ENCODE data around the gene DUSP15.

The DUSP15 gene

DNA sequence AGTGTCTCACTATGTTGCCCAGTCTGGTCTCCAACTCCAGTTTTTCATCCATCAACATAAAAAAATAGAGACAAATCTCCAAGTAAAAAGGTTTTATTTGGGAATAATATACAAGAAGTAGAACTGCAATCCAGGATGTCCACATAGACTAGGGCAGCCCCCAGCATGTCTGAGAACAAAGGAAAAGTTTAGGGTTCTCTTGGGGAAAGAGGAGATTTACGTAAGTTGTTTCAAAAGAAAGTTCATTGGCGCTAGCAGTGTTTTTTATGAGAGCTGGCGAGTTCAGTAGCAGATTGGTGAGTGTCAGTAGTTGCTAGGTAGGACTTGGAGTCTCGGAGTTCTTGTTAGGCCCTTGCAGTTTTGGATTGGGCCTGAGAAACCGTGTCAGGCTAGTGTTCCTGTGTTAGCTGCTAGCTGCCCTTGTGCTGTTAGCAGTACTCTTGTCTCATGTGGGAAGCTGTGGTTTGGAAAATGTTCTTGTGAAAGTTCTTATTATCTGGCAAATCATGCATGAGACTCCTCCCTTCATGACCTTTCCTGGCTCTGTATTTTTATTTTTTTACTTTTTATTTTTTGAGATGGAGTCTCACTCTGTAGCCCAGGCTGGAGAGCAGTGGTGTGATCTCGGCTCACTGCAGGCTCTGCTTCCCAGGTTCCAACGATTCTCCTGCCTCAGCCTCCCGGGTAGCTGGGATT is 24.8 kb upstream of the DUSP15 start:
- peak; percentile 80 for DNase-seq (ENCODE audit: low spot score)

DNA sequence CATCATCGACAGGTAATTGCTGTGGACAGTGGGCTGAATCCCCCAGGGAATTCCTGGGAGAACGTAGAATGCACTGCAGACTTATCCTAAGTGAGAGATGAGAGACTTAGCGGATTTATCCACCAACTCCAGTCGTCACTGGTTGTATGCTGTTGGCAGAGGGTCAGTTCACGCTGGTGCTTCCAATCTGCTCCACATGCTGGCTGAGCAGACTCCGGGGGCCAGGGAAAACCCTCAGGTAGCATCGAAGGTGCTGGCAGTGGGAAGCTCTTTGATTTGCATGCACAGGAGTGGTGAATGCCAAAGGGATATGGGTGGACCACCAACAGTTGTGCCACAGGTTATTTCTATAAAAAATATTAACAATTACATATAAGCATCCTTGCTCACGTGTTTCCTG is 20.3 kb upstream of the DUSP15 start:
- no peak for DNase-seq (ENCODE audit: low spot score)

DNA sequence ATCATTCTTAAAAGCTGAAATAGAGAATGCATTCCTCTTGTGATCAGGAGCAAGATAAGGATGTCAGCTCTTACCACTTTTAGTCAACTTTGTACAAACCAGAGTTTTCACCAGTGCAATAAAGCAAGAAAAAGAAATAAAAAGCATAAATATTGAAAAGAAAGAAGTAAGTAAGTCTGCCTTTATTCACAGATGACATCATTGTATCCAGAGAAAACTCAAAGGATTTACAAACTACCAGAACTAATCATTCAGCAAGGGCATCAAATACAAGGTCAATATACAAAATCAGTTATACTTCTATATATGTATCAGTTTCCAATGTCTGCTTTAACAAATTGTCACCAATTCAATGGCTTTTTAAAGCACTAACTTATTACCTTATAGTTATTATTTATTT is 13.5 kb upstream of the DUSP15 start:
- DNase-seq (ENCODE audit: low spot score) = no peak

DNA sequence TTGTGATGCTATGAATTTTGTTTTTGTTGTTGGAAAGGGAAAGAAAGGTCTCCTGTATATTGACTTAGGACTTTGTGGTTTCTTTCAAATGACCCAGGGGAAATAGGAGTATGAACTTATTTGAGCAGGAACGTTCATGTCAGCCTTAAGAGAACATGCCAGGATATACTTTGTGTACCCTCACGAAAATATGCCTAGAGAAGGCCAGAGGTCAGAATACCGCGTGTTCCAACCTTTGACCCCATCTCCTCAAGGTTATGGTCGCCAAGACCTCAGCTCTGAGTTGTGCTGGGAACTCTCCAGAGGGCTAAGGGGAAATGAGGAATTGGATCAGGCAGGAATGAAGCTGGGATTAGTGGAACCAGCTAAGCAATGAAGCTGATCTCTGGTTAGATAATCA is 11.6 kb upstream of the DUSP15 start:
- DNase-seq (ENCODE audit: low spot score) = no peak

DNA sequence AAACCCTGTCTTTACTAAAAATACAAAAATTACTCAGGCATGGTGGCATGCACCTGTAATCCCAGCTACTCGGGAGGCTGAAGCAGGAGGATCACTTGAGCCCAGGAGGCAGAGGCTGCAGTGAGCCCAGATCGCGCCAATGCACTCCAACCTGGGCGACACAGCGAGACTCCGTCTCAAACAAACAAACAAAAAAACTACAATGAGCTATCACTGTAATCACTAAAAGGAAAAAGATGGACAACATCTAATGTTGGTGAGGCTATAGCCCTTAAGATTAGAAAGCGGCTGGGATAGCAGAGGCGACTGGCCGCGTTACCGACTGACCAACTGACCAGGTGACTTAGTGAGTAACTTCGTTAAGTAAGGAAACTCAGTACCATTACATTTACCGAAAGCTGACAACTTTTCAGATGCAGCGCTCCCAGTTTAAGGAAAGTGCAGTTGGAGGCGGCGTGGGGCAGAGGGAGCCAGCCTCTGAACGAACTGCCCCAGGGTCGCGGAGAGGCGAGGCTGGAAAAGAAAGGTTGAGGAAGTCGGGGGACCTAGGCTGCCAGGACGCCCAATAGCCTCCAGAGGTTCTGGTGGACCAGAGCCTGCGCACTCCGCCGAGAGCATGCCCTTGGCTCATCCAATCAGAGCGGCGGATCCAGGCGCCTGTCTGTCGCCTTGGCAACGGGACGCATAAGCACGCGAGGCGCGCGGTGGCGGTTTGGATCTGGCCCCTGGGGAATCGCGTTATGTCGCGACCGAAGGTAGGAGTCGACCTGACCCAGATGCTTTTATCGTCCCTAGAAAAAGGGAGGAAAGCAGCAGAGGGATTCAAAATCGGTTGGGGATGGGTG is 9.0 kb upstream of the DUSP15 start:
- DNase-seq (ENCODE audit: low spot score) = peak; percentile 99

DNA sequence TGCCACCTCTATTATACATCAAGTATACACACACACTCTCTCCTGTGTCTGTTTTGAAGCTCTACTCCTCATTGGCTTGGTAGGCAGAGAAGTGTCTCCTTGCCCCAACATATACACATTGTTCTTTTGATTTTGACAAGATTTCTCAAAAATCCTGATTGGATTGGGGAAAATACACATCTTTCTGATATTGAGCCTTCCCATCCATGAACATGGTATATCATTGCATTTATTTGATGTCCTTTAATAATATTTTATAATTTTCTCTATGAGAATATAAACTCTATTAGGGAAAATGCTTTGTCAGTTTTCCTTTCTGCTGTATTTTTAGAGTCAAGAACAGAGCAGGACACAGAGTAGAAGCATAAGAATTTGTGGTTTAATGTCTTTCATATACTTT is 7.4 kb upstream of the DUSP15 start:
- DNase-seq (ENCODE audit: low spot score) = no peak

DNA sequence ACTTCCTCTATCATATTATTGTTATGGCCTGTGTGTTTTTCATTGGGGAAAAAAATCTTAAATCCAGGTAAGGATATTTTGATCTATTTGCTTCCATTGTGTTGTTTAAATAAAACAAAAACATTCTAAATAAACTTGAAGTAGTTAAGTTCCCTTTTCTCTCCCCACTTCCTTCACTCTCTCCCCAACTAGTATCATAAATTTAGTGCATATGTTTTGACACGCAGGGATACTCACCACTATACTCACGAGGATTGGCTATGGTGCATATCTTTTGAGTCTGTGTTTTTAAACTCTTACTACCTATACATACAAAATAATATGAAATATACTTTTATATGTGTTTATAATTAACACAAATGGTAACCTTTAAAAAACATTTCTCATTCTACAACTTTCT is 5.3 kb upstream of the DUSP15 start:
- DNase-seq (ENCODE audit: low spot score) = no peak

DNA sequence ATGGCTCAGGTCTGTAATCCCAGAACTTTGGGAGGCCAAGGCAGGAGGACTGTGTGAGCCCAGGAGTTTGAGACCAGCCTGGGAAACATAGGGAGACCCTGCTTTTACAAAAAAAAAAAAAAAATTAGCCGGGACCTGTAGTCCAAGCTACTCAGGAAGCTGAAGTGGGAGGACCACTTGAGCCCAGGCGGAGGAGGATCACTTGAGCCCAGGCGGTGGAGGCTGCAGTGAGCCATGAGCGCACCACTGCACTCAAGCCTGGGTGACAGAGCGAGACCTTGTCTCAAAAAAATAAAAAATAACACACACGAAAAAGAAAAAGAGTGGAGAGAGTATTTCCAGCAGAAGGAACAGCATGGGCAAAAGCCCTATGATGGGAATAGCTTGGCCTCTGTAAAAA is 2.1 kb upstream of the DUSP15 start:
- no peak for DNase-seq (ENCODE audit: low spot score)

DNA sequence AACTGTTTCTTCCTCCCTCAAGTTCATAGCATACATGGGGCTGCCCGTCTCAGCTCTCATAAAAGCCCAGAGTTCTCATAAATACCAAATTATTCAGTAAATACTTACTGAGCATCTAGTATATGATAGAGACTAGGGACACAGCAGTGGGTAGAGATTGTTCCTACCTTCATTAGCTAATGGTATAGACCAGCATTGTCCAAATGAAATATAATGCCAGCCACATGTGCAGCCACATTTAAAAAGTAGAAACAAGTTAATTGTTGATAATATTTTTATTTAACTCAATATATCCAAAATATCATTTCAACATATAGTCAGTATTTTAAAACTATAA is 1.3 kb upstream of the DUSP15 start:
- no peak for DNase-seq (ENCODE audit: low spot score)

DNA sequence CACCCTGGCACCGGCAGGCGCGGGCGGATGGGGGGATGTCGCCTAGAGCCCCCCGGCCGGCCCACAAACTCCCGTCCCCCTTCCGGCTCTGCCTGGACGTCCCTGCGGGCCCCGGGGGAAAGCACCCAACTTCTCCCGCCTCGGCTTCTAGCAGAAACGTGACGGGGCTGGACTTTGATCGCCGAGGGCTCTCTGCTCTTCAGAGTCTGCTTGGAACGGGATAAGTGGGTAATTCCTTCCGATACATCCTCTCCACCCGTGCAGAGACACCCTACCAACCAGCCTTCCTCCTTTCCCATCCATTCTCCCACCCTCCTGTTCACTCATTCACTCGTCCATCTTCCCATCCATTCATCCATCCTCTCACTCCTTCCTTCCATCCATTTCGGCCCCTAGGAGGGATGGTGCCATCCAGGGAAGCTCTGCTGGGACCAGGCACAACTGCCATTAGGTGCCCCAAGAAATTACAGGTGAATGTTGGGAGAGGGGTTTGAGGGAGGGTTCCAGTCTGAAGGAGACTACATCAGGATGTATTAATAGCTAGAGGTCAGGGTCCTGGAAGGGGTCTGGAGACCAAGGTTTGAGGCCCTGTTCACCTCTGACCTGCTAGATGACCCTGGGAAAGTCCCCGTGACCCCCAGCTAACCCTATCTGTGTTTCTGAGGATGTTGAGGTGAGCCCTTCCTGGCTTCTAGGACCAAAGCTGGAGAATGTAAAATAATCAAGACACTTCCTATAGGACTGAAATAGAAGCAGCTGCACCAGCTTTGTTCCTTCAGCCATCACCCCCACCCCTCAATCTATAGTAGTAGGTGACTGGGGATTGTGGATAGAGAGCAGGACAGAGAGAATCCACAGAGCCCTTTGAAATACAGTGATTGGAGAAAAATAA is 645 bp upstream of the DUSP15 start:
- DNase-seq (ENCODE audit: low spot score) = no peak

DNA sequence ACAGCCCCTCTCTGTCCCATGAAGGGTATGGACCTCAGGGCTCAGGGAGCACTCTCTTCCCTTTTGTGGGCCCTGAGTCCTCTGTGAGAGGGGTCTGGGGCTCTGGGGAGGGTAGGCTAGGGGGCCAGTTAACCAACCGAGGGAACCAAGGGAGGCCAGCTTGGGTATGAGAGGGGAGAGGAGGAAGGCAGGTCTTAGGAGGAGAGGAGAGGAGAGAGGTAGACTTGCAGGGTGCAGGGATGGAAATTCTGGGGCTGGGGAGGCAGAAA is 720 bp downstream of the DUSP15 start:
- DNase-seq (ENCODE audit: low spot score) = no peak

DNA sequence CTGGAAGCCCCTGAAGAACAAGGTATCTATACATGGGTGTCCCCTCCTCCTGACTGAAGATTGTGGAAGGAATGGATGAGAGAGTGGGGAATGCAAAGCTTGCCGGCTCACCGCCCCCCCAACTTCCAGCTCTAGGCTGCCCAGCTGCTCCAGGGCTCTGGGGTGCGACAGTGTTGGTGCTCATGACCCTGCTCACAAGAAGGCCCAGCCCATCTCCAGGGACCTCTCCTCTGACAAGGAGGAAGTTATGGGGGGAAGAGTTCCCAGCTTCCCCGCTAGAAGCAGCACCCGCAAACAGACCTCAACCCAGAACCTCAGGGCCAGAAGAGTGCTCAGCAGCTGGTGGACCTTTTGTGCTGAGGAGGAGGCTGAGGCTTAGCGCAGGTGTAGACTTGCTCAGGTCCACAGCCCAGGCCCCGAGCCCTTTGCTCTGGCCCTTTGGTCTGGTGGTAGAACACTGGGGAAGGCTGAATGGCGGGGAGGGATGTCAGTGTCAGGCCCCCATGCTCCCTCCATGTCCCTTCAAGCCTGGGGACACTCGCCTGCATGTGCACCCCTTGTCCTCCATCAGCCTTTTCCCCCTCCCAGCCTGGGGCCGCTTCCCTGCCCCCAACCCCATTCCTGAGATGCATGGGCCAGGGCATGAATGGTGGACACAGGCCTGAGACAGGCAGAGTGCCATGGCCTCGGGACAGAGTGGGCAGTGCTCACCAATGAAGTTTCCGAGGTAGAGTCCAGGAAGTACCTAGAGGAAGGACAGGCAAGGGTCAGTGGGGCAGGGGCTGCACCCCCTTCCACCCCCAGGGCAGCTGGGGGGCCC is 1.3 kb downstream of the DUSP15 start:
- DNase-seq (ENCODE audit: low spot score) = no peak

DNA sequence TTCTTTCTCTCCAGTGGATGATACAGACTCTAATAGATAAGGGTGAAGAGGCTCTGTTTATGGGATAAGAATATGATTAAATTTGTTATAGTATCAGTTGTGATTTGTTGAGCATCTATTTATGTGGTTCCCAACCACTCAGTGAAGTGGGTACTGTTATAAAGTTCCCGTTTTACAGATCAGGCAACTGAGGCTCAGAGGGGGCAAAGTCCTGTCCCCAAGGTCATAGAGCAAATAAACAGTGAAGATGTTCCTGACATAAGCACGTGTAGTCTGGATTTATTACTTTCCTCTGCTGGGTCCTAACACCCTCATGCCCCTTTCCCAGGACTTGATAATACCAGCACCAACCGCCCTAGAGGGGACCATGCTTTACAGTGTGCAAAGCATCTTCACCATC is 4.1 kb downstream of the DUSP15 start:
- no peak for DNase-seq (ENCODE audit: low spot score)

DNA sequence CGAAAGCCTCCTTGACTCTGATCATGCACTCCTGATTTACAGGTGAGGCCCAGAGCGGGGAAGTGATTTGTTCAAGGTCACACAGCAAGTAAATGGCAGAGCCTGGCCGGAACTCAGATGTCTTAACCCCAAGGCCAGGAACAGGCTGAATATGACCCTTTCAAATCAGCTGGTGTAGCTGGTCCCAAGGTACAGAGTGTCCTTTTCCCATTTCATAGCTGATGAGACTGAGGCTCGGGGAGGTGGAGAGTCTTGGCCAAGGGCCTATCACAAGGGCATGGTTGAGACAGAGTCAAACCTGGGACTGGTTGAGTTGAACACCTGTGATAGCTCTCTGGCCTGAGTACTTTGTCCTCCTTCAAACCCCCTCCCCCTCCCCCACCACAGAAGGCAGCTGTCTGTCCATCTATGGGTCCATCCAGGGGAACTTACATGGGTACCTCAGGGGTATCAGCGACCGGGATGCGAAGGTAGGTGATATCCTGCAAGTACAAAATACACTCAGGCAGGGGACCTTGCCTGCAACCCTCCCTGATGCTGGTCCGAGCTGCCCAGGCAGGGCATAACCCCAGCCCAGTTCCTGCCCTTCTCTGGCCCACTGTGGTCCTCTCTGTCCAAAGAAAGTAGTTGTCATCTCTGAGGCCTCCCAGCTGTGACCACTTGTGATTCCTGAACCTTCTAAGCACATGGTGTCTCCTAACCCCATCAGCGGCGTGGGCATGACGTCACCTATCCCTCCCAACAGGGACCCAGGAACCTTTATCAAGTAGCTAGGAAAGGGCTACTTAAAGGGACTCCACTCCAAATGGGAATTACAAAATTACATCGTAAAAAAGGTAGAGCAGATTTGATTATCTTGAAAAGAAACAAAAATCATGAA is 5.6 kb downstream of the DUSP15 start:
- DNase-seq (ENCODE audit: low spot score) = no peak

DNA sequence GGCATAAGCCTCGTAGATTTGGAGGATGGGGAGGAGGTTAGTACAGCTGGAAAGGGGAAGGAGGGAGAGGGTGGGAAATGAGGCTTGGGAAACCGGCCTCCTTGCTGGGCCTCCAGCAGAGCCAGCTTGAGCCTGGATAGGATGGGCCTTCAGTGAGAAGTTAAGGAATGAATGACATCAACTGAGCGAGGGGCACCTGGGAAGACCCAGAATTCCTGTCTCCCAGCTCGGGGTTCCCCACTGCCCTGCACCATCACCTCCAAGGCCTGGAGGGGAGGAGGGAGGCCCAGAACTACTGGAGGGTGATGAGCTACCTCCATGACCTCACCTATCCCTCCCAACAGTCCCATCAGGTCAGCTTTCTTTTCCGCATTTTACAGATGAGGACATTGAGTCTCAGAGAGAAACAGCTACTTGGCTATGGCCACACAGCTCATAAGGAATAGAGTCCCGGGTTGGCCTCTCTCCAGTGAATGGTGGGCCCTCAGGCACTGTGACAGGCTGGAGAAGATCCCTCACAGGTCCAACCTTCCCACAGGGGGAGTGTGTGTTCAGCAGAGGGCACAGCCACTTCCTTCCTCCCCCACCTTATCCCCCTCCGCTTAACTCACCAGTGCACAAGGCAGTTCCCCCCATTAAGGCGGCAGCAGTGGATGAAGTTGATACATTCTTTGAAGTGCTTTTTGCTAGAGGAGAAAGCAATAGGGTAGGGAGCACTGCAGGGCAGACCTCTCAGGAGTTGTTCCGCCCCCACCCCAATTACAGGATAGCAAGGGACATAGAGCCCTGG is 6.8 kb downstream of the DUSP15 start:
- no peak for DNase-seq (ENCODE audit: low spot score)

DNA sequence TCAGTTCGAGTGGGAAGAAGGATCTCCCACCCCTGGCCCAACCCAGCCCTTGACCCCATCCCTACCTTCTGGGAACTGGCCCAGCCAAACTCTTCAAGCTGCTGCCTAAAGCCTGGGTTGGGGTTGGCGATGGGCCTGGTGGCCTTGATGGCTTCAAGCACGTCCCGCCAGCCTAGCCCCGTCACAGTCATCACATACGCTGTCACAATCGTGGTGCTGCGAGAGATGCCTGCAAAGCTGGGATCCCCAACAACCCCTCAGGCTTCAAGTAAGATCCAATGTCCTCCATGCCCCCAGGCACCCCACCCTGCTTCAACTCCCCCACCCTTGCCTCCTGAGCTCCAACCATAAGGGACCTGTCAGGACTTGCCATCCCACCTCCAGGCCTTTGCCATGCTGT is 7.8 kb downstream of the DUSP15 start:
- no peak for DNase-seq (ENCODE audit: low spot score)

DNA sequence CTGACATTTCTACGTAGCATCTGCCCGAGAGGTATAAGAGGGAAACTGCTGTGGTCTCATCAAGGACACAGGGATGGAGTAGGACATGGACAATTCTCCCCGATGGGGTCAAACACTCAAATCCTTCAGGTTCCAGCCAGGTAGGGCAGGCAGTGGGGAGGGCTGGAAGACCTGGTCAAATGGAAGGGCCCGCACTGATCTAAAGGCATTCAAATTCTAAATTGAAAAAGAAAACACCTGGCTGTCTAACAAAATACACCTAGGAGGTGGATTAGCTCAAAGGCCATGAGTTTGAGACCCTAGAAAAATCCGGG is 8.2 kb downstream of the DUSP15 start:
- DNase-seq (ENCODE audit: low spot score) = no peak

DNA sequence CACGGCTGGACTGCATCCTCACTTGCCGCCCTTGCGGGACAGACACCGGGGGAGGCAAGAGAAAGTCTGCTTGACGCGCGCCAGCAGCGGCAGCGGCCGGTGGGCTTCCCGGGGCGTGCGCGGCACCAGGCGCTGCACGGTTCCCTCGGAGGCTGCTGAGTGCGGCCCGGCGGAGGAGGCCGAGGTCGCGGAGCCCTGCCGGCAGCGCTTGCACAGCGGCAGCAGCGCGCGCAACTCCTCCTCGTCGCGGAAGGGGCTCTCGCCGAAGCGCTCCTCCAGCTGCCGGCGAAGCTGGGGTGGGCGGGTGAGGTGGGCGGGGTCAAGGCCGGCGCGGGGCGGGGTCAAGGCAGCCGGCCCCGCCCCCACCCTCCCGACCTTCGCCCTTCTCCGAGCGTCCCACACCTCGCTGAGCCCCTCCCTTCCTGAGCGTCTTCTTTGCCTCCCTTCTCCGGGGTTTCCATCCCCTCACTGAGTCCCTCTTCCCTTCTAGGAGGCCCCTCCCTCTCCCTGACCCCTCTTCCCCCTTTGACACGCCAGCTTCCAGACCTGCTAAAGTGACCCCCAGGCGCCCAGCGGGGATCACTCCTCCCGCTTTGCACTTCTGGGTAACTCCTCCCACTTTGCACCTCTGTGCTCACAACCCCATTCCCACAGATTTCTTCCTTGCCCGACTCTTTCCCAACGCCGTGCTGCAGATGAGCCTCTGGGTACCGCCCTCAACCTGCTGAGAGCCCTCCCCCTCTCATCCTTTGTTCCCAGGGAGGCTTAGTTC is 8.8 kb downstream of the DUSP15 start:
- DNase-seq (ENCODE audit: low spot score) = peak; percentile 80

DNA sequence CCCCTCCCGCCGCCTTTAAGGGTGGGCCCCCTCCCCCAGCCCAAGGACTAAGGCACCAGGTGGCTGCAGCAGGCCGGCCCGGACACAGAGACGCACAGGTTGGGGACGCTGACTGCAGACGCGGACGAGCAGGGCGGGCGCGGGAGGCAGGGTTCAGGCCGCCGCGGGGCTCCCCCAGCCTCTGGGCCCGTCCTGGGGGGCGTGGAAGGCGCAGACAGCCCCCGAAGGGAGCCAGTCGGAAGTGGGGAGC is 9.3 kb downstream of the DUSP15 start:
- no peak for DNase-seq (ENCODE audit: low spot score)
